H1 (cell line): ENCODE measurements around the gene CFAP206. TPM values are rescaled to one million over a fixed set of nuclear protein-coding genes. Genes with fewer than 3 reads are reported as not detected.

ENCODE experiments used
- CHD7 ChIP-seq: fragments of 300-600 bp; sonication (generic); IDR thresholded peaks from 2 replicates; pipeline ENCODE4 v1.7.1; 2012; ENCODE audit warnings: low read length, moderate library complexity, mild to moderate bottlenecking, inconsistent platforms; ENCODE audit not compliant: insufficient replicate concordance
- CTBP2 ChIP-seq: IDR thresholded peaks from 2 replicates; pipeline ENCODE4 v1.7.0; 2011; ENCODE audit warnings: borderline replicate concordance, mild to moderate bottlenecking, moderate library complexity, mixed read lengths, low read length; ENCODE audit not compliant: insufficient read depth, insufficient read length
- NRF1 ChIP-seq: IDR thresholded peaks from 2 replicates; pipeline ENCODE4 v1.6.1; 2011; ENCODE audit warnings: mild to moderate bottlenecking, low read depth, low read length, improper control_type of control experiment
- POU5F1 ChIP-seq: IDR thresholded peaks from 2 replicates; pipeline ENCODE4 v1.6.1; 2011; ENCODE audit warnings: low read depth, mild to moderate bottlenecking, low read length, moderate library complexity
- polyA plus RNA-seq, 7 experiments: library from polyadenylated mRNA; depleted of rRNA in 3 of 7; stranded (reverse) in 5 of 7; unstranded in 2 of 7; fragments of >200 nt in 5 of 7; fragments of 200-250 nt in 2 of 7; gene quantifications; 1 replicate in 5 of 7; 2 replicates in 1 of 7; 4 replicates in 1 of 7; pipeline versions ENCODE4 v1.2.1 to v1.2.3, GENCODE V29; 2011 to 2013; ENCODE audit warnings: missing spikeins in 2 of 7, mixed read lengths in 2 of 7
- total RNA-seq: library from RNA; stranded (reverse); fragmentation: NEBNext Ultra II Directional; extraction: Animal tissue kit (Norgen Biotek cat#: 25700); gene quantifications from 2 replicates; pipeline ENCODE4 v1.2.1, GENCODE V29; 2021

CFAP206 gene
- total and polyA plus RNA-seq, 2 of the 8 experiments (the other 6 are each of a cell fraction or from before 2014, with no cell fraction given) = not detected

DNA sequence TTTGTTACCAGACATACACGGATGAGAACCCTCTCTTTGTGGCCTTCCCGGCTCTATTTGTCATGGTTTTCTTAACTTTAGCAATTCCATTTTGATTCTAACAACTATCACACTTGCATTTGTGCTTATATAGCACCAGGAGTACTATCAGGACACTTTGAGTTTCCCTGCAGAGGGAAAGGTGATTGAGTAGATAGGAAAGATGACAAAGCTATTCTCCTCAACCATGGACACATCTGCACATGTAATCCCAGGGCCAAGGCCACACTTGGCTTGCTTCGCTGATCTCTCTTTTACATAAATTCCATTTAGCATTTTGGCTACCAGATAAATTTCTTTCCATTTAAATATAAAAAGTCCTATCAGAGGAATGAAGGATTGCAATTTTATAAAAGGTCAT, 23.3 kb upstream of the CFAP206 start (continued):
- TF ChIP-seq CHD7 (no peak), CTBP2 (no peak), POU5F1 (no peak), NRF1 (no peak)
